Upper lobe of left lung (tissue), 6 donors: ENCODE data around the gene KRT75. TPM values are rescaled to one million over a fixed set of nuclear protein-coding genes. Genes with fewer than 3 reads are reported as not detected.

Experiments used
- ATAC-seq, 2 donors: fragments of 200-7000 bp; cut with Tn5 transposase; one replicate each; pipeline ENCODE4 v1.9.1; 2022; ENCODE audit warnings: mild to moderate bottlenecking in 2 of 2, moderate library complexity in 2 of 2; ENCODE audit not compliant: low FRiP score in 2 of 2
- DNase-seq, 2 donors: peaks; one replicate each; pipeline ENCODE4 v3.0.0-alpha.2; 2019 to 2020
- H3K27ac ChIP-seq, 4 donors: fragments of 200-600 bp; sonication (generic); one replicate each; pipeline ENCODE4 v1.5.1; 2016 to 2019
- H3K27me3 ChIP-seq, 4 donors: fragments of 200-600 bp; sonication (generic); one replicate each; pipeline ENCODE4 v1.5.1; 2017 to 2019
- H3K36me3 ChIP-seq, 4 donors: fragments of 200-600 bp; sonication (generic); one replicate each; pipeline ENCODE4 v1.5.1; 2016 to 2019
- H3K4me1 ChIP-seq, 4 donors: fragments of 200-600 bp; sonication (generic); one replicate each; pipeline ENCODE4 v1.5.1; 2018 to 2019
- H3K4me3 ChIP-seq, 4 donors: fragments of 200-600 bp; sonication (generic); one replicate each; pipeline ENCODE4 v1.5.1; 2017 to 2019; ENCODE audit warnings: mild to moderate bottlenecking in 2 of 4, moderate library complexity in 1 of 4
- H3K9me3 ChIP-seq, 4 donors: fragments of 200-600 bp; sonication (generic); one replicate each; pipeline ENCODE4 v1.5.1; 2018 to 2019
- CTCF ChIP-seq, 6 experiments: fragments of 450-650 bp in 4 of 6; fragments of 200-600 bp in 2 of 6; sonication (generic) in 2 of 6; IDR thresholded peaks; one replicate each; pipeline ENCODE4 v1.5.1; 2016 to 2019; ENCODE audit warnings: antibody characterized with exemption in 6 of 6
- EP300 ChIP-seq, 4 donors: sonication (generic); formaldehyde crosslinking; IDR thresholded peaks; one replicate each; pipeline ENCODE4 v1.5.1; 2017; ENCODE audit warnings: antibody characterized with exemption in 4 of 4, control low read depth in 2 of 4
- POLR2A ChIP-seq, 4 donors: fragments of 450-650 bp; IDR thresholded peaks; one replicate each; pipeline ENCODE4 v1.5.1; 2016 to 2017; ENCODE audit warnings: antibody characterized with exemption in 4 of 4, mild to moderate bottlenecking in 2 of 4
- POLR2AphosphoS5 ChIP-seq, 2 donors: sonication (generic); formaldehyde crosslinking; IDR thresholded peaks; one replicate each; pipeline ENCODE4 v1.5.1; 2017; ENCODE audit warnings: antibody characterized with exemption in 2 of 2
- WGBS, 2 donors: methylation state at CpG; one replicate each; pipeline ENCODE4 v1.1.5; 2017 to 2018; 5-methylcytosine and 5-hydroxymethylcytosine counted together
- total RNA-seq, 6 donors: library from RNA; depleted of rRNA in 4 of 6; stranded (reverse); fragments of >200 nt in 4 of 6; gene quantifications; one replicate each; pipeline versions ENCODE4 v1.1.0 to v1.2.1, GENCODE V29; 2016 to 2021
- donor health status: DM: no; HTN: no; CAD: no; lungs with moderate emphysema.
- donor health status: DM: no; HTN: yes; CAD: no; lungs with severe emphysema.

Gene KRT75
- total RNA-seq, 6 donors from 2014 or later = not detected

GRCh38 chr12:52418576-52419110, 15.5 kb downstream of the KRT75 start:
- Histone ChIP-seq H3K4me3 (no peak overlapping the region), H3K9me3 (no peaks in the 10 kb centered on the region), H3K4me1 (peaks cover 0 to 9% (median 4%) of the 10 kb centered on the region in 4 donors), H3K36me3 (no peaks in the 10 kb centered on the region), H3K27ac (no peak overlapping the region), H3K27me3 (no peaks in the 10 kb centered on the region)
- WGBS, 2 donors = 96% methylated on average over 4 of the region's 4 CpGs; no CpG with 5 or more reads in 1 of the 2 donors
- no peak for ATAC-seq
- DNase-seq = no peak
- TF ChIP-seq POLR2AphosphoS5 (IDR thresholded peaks at IDR 0.05) (no peak), POLR2A (IDR thresholded peaks at IDR 0.05) (no peak), EP300 (IDR thresholded peaks at IDR 0.05) (no peak), CTCF (IDR thresholded peaks at IDR 0.05) (no peak)

- Histone ChIP-seq H3K4me1 (peaks cover 0 to 9% (median 4%) of the 10 kb centered on the region in 4 donors), H3K9me3 (no peaks in the 10 kb centered on the region), H3K4me3 (no peak overlapping the region), H3K27me3 (no peaks in the 10 kb centered on the region), H3K36me3 (no peaks in the 10 kb centered on the region), H3K27ac (peak overlapping the region in 1 of 4 donors; percentile 26)
- WGBS, 2 donors = 67 to 79% methylated on average over 2 of the region's 2 CpGs
- TF ChIP-seq EP300 (IDR thresholded peaks at IDR 0.05) = no peak
- TF ChIP-seq CTCF (IDR thresholded peaks at IDR 0.05) = no peak
- TF ChIP-seq POLR2A (IDR thresholded peaks at IDR 0.05) = no peak
- no peak for TF ChIP-seq POLR2AphosphoS5 (IDR thresholded peaks at IDR 0.05)
- ATAC-seq = no peak
- peak in 1 of 2 donors; percentile 50 for DNase-seq
These were observed 16.4 kb downstream of the KRT75 start for GRCh38 chr12:52417740-52418139.

- Histone ChIP-seq H3K27ac (peak overlapping the region in 1 of 4 donors; percentile 26), H3K4me3 (no peak overlapping the region)
- peak in 1 of 2 donors; percentile 3 for ATAC-seq
These were observed 17.4 kb downstream of the KRT75 start for GRCh38 chr12:52416795-52417194.

GRCh38 chr12:52415870-52416750, 18.1 kb downstream of the KRT75 start:
- H3K27me3 ChIP-seq = no peaks in the 10 kb centered on the region
- no peaks in the 10 kb centered on the region for H3K36me3 ChIP-seq
- ATAC-seq (peak in 1 of 2 donors; percentile 49), DNase-seq (no peak)
- no peaks in the 10 kb centered on the region for H3K9me3 ChIP-seq
- no peak overlapping the region for H3K4me3 ChIP-seq
- H3K4me1 ChIP-seq = peaks cover 0 to 9% (median 4%) of the 10 kb centered on the region in 4 donors
- no peak for TF ChIP-seq POLR2A (IDR thresholded peaks at IDR 0.05)
- no peak for TF ChIP-seq CTCF (IDR thresholded peaks at IDR 0.05)
- TF ChIP-seq POLR2AphosphoS5 (IDR thresholded peaks at IDR 0.05) = peak; percentile 20 to 36
- peak in 1 of 4 donors; percentile 26 for TF ChIP-seq EP300 (IDR thresholded peaks at IDR 0.05)
- peak overlapping the region in 1 of 4 donors; percentile 26 for H3K27ac ChIP-seq
- WGBS, 2 donors = 70 to 73% methylated on average over 10 of the region's 10 CpGs

More at GRCh38 chr12:52416795-52417194, 17.4 kb downstream of the KRT75 start:
- Histone ChIP-seq H3K9me3 (no peaks in the 10 kb centered on the region), H3K27me3 (no peaks in the 10 kb centered on the region), H3K4me1 (peaks cover 0 to 9% (median 4%) of the 10 kb centered on the region in 4 donors), H3K36me3 (no peaks in the 10 kb centered on the region)
- TF ChIP-seq POLR2A (IDR thresholded peaks at IDR 0.05) (no peak), POLR2AphosphoS5 (IDR thresholded peaks at IDR 0.05) (no peak), EP300 (IDR thresholded peaks at IDR 0.05) (no peak), CTCF (IDR thresholded peaks at IDR 0.05) (no peak)
- WGBS, 2 donors = 75 to 84% methylated on average over 1 of the region's 1 CpG
- no peak for DNase-seq
